LNCaP clone FGC (cell line): ENCODE data around the gene FHL1.
"Not testable (repeated sequence)": the region's sequence is repeated elsewhere in the genome, so short reads cannot be mapped to it uniquely, and the experiment has no call there.

Experiments used
- DNase-seq: peaks from one replicate; pipeline ENCODE4 v3.0.0-alpha.2; 2011; ENCODE audit warnings: low read depth
- H3K4me3 ChIP-seq: 2 replicates; pipeline ENCODE4 v1.5.1; 2011; ENCODE audit warnings: mild to moderate bottlenecking, low read depth, low read length, control low read depth
- CTCF ChIP-seq: IDR thresholded peaks from 2 replicates; pipeline ENCODE4 v1.5.1; 2012; ENCODE audit warnings: mild to moderate bottlenecking; ENCODE audit not compliant: control insufficient read depth, insufficient read depth; ENCODE audit errors: extremely low read depth

Gene FHL1

DNA sequence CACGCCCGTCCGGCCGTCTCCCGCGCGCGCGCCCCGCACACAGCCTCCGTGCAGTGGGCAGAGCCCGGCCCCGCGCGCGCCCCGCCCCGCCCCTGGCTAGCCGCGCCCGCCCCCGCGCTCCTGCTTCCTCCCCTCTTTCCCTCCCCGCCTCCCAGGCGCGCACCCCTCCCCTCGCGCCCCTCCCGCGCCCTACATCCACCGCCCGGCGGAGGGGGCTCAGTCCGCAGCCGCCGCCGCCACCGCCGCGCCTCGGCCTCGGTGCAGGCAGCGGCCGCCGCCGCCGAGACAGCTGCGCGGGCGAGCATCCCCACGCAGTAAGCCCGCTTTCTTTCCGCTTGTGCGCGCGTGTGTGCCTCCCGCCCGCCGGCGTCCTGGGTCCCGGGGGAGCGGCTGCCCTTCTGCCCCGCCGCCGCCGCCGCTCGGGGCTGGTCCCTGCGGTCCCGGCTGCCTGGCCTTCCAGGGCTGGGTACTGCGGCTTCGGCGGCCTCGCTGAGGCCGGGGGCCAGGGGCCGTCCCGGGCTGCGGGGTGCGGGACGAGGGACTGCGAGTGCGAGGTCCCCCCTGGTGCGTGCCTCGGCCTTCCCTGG is at the start of gene FHL1:
FHL1 (plus strand) TSS at position 219 of the 587 bp plus-strand sequence.
- H3K4me3 ChIP-seq, result peak within 1 kb of the TSS; percentile 26; the same call in 1 of the 2 replicates
- no peak for TF ChIP-seq CTCF
- DNase-seq, result no peak

DNA sequence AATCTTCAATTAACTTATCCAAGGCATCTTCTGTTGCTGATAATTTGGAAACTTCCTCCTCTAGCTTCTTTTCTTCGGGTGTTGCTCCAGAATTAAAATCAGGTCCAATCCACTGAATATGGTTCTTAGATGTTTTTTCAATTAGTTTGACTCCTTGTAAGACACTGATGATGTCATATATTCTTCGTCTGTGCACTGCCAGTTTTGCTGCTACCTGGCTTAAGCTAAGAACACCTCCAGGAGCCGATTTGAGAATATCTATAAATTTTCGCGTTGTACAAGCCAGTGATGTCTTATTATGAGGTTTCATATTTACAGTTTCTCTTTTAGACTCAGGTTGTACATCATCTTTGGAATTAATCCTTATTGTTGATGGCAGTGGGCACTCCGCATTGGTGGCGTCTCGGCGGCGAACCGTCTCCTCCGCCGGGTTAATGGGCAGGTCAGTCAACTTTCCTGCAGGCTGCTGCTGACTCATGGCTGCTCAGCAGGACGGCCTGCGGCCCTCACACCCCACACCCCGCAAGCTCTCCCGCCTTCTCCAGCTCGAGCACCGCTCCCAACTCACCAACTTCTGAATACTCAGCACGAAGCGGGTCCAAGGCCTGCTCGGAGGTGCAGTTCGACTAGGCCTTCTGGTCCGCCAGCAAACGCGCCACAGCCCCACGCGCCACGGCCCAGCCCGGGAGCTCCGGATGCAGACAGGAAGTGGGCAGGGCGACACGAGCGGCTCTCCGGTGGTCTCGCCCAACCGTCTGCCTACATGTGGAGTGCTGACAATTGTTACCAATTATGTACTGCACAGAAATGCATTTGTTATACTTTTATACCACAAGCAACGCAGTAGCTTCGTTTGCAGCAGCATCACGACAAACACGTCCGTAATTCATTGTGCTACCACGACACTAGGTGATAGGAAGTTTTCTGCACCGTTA is 49.2 kb upstream of the FHL1 start:
- no peak for TF ChIP-seq CTCF
- no peak for DNase-seq

GRCh38 chrX:136104936-136105335 is 42.4 kb upstream of the FHL1 start:
- TF ChIP-seq CTCF, result no peak
- no peak overlapping the region for H3K4me3 ChIP-seq
- no peak for DNase-seq

More for the DNA sequence above, 49.2 kb upstream of the FHL1 start:
- no peak overlapping the region for H3K4me3 ChIP-seq

GRCh38 chrX:136106920-136107528 is 40.3 kb upstream of the FHL1 start:
- no peak overlapping the region for H3K4me3 ChIP-seq
- DNase-seq, result no peak
- TF ChIP-seq CTCF, result no peak

- H3K4me3 ChIP-seq, DNase-seq: not testable (repeated sequence)
These were observed 38.4 kb upstream of the FHL1 start for GRCh38 chrX:136108905-136109304.

GRCh38 chrX:136112286-136112685 is 35.0 kb upstream of the FHL1 start:
- no peak for DNase-seq
- H3K4me3 ChIP-seq, result no peak overlapping the region
- TF ChIP-seq CTCF, result no peak

DNA sequence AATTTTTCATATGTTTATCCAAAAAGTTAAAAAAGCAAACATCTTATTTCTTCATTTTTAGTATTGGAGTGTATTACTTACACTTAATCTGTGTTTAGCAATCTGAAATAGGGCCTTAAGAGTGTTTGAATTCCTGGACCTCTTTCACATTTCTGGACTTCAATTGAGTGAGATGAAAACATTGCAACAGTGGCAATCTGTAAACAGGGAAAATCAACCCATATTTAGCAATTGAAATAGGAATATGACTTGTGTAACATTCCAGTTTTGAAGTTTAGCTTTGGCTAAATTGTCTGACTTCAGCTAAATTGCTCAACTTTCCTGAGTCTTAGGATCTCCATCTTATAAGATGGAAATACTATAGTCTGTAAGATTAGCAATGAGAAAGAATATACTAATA is 34.6 kb upstream of the FHL1 start:
- no peak for TF ChIP-seq CTCF
- DNase-seq, result no peak
- H3K4me3 ChIP-seq, result no peak overlapping the region
